Measurements from ENCODE around the gene HAUS3. TPM values are rescaled to one million over a fixed set of nuclear protein-coding genes. Genes with fewer than 3 reads are reported as not detected.
A peak's percentile ranks its signal among the peaks of the same experiment; 100 is the strongest.

Gene HAUS3
- total and polyA plus RNA-seq, 2 of the 8 experiments (the other 6 are each of a cell fraction or from before 2014, with no cell fraction given) = 3.2 to 14.8 TPM

DNA sequence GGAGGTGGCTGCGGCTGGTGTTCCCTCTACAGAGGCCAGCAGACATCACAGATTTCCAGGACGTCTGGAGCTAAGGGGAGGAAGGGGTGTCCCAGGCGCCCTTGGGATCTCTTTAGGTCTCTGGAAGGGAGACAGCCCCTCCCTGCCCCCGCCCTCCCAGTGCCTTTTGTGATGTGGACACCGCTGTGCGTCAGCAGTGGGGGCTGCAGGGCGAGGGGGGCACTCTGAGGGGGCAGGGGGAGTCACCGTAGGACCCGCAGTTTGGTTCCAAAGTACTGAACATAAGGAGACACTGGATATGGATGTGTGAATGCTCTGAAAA, 45.6 kb upstream of the HAUS3 start:
- no peak overlapping the region for H3K4me3 ChIP-seq (ENCODE audit: extremely low read depth in 1 of 4, insufficient read depth in 2 of 4, low read depth in 3 of 4, low read length in 4 of 4)
- no peak overlapping the region for H3K27ac ChIP-seq (ENCODE audit: low read depth, low read length)
- FAIRE-seq (no peak), DNase-seq (ENCODE audit: low read depth in 1 of 2, low spot score in 2 of 2) (no peak)
- H3K23me2 ChIP-seq (ENCODE audit: low read depth, low read length) = peaks cover 7% of the 10 kb centered on the region; the same call in 1 of the 2 replicates
- H3K23ac ChIP-seq (ENCODE audit: insufficient read length) = no peak overlapping the region
- no peaks in the 10 kb centered on the region for H3K9me3 ChIP-seq (ENCODE audit: insufficient read depth in 2 of 2, low read depth in 1 of 2, low read length in 1 of 2)
- H4K20me1 ChIP-seq (replicated peaks in 1 of 2; ENCODE audit: control insufficient read depth in 1 of 2, insufficient read depth in 2 of 2, low read length in 2 of 2) = peaks cover 0 to 6% of the 10 kb centered on the region in 2 experiments
- H3K36me3 ChIP-seq (ENCODE audit: control insufficient read depth in 2 of 4, insufficient read depth in 4 of 4, low read length in 3 of 4) = no peaks in the 10 kb centered on the region
- H3K14ac ChIP-seq (ENCODE audit: insufficient read length) = no peak overlapping the region
- WGBS, 2 experiments (ENCODE audit: extremely low coverage in 1 of 2, insufficient coverage in 1 of 2, insufficient read length in 1 of 2, insufficient replicate concordance in 2 of 2, low coverage in 1 of 2, low lambda C conversion rate in 2 of 2, missing lambda C conversion rate in 1 of 2) = 79% methylated on average over 4 of the region's 9 CpGs; no CpG with 5 or more reads in 1 of the 2 experiments
- H2BK20ac ChIP-seq (ENCODE audit: low read length) = no peak overlapping the region
- H4K5ac ChIP-seq (ENCODE audit: insufficient read length, low read depth, low read length) = no peak overlapping the region
- H3K18ac ChIP-seq (ENCODE audit: extremely low read depth, low read length) = no peak overlapping the region
- H3K79me1 ChIP-seq (ENCODE audit: low read depth, low read length) = no peaks in the 10 kb centered on the region
- CTCF ChIA-PET (ENCODE audit: partially characterized antibody) = interaction anchor here (0.8 kb wide), 1 partner anchor 162 kb away, joined by 3 read pairs; no protein-coding TSS in a partner anchor
- no peak overlapping the region for H2BK15ac ChIP-seq (ENCODE audit: low read length)
- H2BK12ac ChIP-seq (ENCODE audit: low read depth, low read length) = no peak overlapping the region
- H3K4ac ChIP-seq (replicated peaks; ENCODE audit: insufficient read length, low read depth, low read length) = no peak overlapping the region
- H2AK5ac ChIP-seq (ENCODE audit: low read depth, low read length) = no peak overlapping the region
- TF ChIP-seq MAFK (IDR thresholded peaks at IDR 0.05; ENCODE audit: low read depth, low read length) (no peak), SIN3A (conservative IDR thresholded peaks at IDR 0.05 in 1 of 2, IDR thresholded peaks at IDR 0.05 in 1 of 2; ENCODE audit: low read depth in 1 of 2, low read length in 2 of 2) (no peak), GTF2F1 (IDR thresholded peaks at IDR 0.05; ENCODE audit: borderline replicate concordance, low read depth, low read length) (no peak)
- peak overlapping the region; percentile 72 for H4K8ac ChIP-seq (ENCODE audit: extremely low read depth, insufficient read depth, low read length)
- H4K91ac ChIP-seq (replicated peaks; ENCODE audit: insufficient read length, low read length) = no peak overlapping the region
- H3K4me2 ChIP-seq (ENCODE audit: insufficient read depth in 1 of 2, low read depth in 2 of 2, low read length in 2 of 2) = no peak overlapping the region; a peak in 1 of 4 replicates
- no peak overlapping the region for H3K9ac ChIP-seq (replicated peaks in 1 of 4; ENCODE audit: extremely low read depth in 1 of 4, low read depth in 3 of 4, low read length in 3 of 4)
- no peak overlapping the region for H2AFZ ChIP-seq (ENCODE audit: low read length)
- H2BK120ac ChIP-seq (replicated peaks; ENCODE audit: low read depth, low read length) = no peak overlapping the region
- H2BK5ac ChIP-seq (ENCODE audit: low read depth, low read length) = no peak overlapping the region
- H3K79me2 ChIP-seq (ENCODE audit: control insufficient read depth in 1 of 2, insufficient read depth in 2 of 2, low read length in 2 of 2) = no peaks in the 10 kb centered on the region
- peaks cover 0 to 8% (median 0%) of the 10 kb centered on the region in 4 experiments; a peak in 2 of 7 replicates for H3K4me1 ChIP-seq (replicated peaks in 1 of 4; ENCODE audit: control insufficient read depth in 3 of 4, insufficient read depth in 4 of 4, low read length in 3 of 4)
- POLR2A ChIA-PET (ENCODE audit: partially characterized antibody) = no interaction called here
- no peak overlapping the region for H3K56ac ChIP-seq (replicated peaks; ENCODE audit: insufficient read length, low read depth, low read length)
- H3K27me3 ChIP-seq (replicated peaks in 1 of 4; ENCODE audit: control insufficient read depth in 3 of 4, extremely low read depth in 1 of 4, insufficient read depth in 3 of 4, low read length in 3 of 4) = no peaks in the 10 kb centered on the region
